ENCODE data around the gene STX10. TPM values are rescaled to one million over a fixed set of nuclear protein-coding genes. Genes with fewer than 3 reads are reported as not detected.
A peak's percentile ranks its signal among the peaks of the same experiment; 100 is the strongest.

The STX10 gene
- total and polyA plus RNA-seq, 2 donors (not counting 3 experiments of a cell fraction or from before 2014, with no cell fraction given) = 63.1 to 91.6 TPM

DNA sequence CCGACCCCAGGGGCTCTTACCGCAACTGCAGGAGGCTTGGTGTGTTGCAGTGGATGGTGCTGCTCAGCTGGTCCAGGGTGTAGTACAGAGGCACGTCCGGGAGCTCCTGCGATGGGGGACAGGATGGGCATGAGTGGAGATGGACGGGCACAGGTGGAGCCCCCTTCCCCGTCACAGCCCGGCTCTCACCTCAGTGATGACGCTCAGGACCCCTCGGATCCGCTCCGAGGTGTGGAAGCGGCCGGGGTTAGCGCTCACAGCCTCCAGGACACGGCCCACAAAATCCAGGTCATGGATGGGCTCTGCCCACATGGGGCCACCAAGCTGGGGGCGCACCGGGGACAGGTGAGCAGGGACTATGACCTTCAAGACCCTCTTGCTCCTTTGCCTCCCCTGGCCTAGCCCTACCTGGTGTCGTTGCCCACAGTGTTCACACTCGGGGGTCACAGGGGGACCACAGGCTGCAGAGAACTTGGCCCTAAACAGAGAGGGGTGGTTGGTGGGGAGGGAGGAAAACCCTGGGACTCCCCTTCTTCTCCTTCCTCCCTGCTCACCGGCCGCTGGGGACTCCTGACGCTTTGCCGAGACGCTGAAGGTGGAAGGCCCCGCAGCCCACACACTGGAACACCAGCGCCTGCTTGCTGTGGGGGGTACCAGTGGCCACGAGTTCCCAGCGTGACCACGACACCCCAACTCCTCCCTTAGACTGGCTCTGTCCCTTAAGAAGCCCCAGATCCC, 40.6 kb downstream of the STX10 start:
- Histone ChIP-seq H3K27ac (ENCODE audit: insufficient read depth, low read depth, low read length) (no peak overlapping the region), H2AFZ (ENCODE audit: low read depth, low read length) (no peak overlapping the region), H3K79me2 (ENCODE audit: control insufficient read depth, insufficient read depth, low read length) (no peaks in the 10 kb centered on the region), H3K4me3 (replicated peaks in 1 of 3; ENCODE audit: insufficient read depth in 1 of 3, low read depth in 1 of 3, low read length in 3 of 3) (no peak overlapping the region), H3K27me3 (ENCODE audit: control insufficient read depth in 2 of 2, insufficient read depth in 2 of 2, low read length in 2 of 2) (no peaks in the 10 kb centered on the region), H3K9me3 (replicated peaks; ENCODE audit: control insufficient read depth, insufficient read depth, low read length) (no peaks in the 10 kb centered on the region), H3K9me1 (replicated peaks; ENCODE audit: control insufficient read depth, extremely low read depth, insufficient read depth, low read length) (no peaks in the 10 kb centered on the region), H3K9ac (replicated peaks; ENCODE audit: extremely low read depth, insufficient read depth, low read length) (no peak overlapping the region), H4K20me1 (replicated peaks; ENCODE audit: control insufficient read depth, extremely low read depth, insufficient read depth, low read length) (no peaks in the 10 kb centered on the region), H3K4me1 (ENCODE audit: control insufficient read depth, extremely low read depth, insufficient read depth, low read length) (peaks cover 7% of the 10 kb centered on the region), H3K36me3 (ENCODE audit: control insufficient read depth in 2 of 2, extremely low read depth in 1 of 2, insufficient read depth in 2 of 2, low read length in 2 of 2) (peaks cover 0 to 19% of the 10 kb centered on the region in 2 experiments), H3K4me2 (ENCODE audit: insufficient read depth, low read length) (no peak overlapping the region)
- BruUV-seq (replicated peaks) = no TSS peak
- TF ChIP-seq MYC (IDR thresholded peaks at IDR 0.05; ENCODE audit: low read depth, low read length) (no peak), POLR2A (IDR thresholded peaks at IDR 0.05; ENCODE audit: low read depth, low read length) (no peak), POLR2AphosphoS5 (IDR thresholded peaks at IDR 0.05; ENCODE audit: insufficient read depth, low read depth, low read length) (no peak), EZH2 (IDR thresholded peaks at IDR 0.05; ENCODE audit: borderline replicate concordance, low read depth, low read length, severe bottlenecking) (no peak)
- DNase-seq (ENCODE audit: low read depth, low spot score) = no peak
- POLR2A ChIA-PET = interaction anchor here (0.6 kb wide), 1 partner anchor 90 kb away, joined by 3 read pairs; no protein-coding TSS in a partner anchor
- intact Hi-C loops (cut with micrococcal nuclease) = no loop called here
- dilution Hi-C loops (cut with MboI; ENCODE audit: extremely low pct_ligation_motif_present, low sequenced_read_pairs) = no loop called here
- no peak for FAIRE-seq
- CTCF ChIA-PET = interaction anchor here (0.6 to 1.5 kb wide), 2 partner anchors 21 to 144 kb away, joined by 3 read pairs; no protein-coding TSS in a partner anchor

DNA sequence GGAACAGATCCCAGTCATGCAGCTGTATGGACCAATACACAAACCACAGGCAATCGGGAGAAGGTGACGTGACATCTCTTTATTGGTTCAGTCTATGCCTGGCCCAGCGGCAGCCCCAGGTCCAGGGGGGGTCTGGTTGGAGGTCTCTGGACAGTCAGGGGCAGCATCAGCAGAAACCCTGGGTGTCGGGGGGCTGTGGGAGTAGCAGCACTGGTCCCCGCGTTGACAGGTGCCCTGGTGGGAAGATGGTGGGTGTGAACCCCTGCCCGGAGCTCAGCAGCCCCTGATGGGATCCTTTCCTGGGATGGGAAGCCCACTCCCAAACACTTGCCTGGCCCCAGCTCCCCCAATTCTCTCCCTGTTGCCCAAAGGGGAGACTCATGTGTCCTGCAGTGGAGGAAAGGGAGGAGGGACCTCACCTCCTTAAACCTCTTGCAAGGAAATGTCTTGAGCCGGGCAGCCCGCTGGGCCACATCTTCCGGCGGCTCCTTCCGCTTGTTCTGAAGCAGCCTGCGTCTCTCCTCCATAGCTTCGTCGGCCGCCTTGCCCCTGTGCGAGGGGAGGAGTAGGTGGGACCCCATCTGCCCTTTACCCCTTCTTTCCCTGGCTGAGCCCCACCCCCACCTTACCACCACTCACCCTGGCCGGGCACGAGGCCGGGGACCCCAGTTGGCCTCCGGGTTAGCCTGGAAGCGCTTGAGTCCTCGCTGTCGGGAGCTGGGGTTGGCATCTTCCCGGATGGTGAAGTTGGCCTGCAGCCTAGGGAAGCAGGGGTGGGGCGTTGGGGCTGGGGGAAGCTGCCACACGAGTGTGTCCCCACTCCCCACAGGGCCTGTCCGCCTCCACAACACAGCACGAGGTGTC, 45.1 kb downstream of the STX10 start:
- Histone ChIP-seq H3K79me2 (ENCODE audit: control insufficient read depth, insufficient read depth, low read length) (peaks cover 24% of the 10 kb centered on the region), H3K27me3 (ENCODE audit: control insufficient read depth in 2 of 2, insufficient read depth in 2 of 2, low read length in 2 of 2) (no peaks in the 10 kb centered on the region), H3K36me3 (ENCODE audit: control insufficient read depth in 2 of 2, extremely low read depth in 1 of 2, insufficient read depth in 2 of 2, low read length in 2 of 2) (peaks cover under 1 to 12% of the 10 kb centered on the region in 2 experiments), H3K9ac (replicated peaks; ENCODE audit: extremely low read depth, insufficient read depth, low read length) (peak overlapping the region; percentile 28), H3K4me3 (replicated peaks in 1 of 3; ENCODE audit: insufficient read depth in 1 of 3, low read depth in 1 of 3, low read length in 3 of 3) (no peak overlapping the region), H2AFZ (ENCODE audit: low read depth, low read length) (no peak overlapping the region), H3K9me3 (replicated peaks; ENCODE audit: control insufficient read depth, insufficient read depth, low read length) (no peaks in the 10 kb centered on the region), H3K9me1 (replicated peaks; ENCODE audit: control insufficient read depth, extremely low read depth, insufficient read depth, low read length) (no peaks in the 10 kb centered on the region), H3K4me1 (ENCODE audit: control insufficient read depth, extremely low read depth, insufficient read depth, low read length) (peaks cover 34% of the 10 kb centered on the region), H4K20me1 (replicated peaks; ENCODE audit: control insufficient read depth, extremely low read depth, insufficient read depth, low read length) (no peaks in the 10 kb centered on the region), H3K4me2 (ENCODE audit: insufficient read depth, low read length) (peak overlapping the region; percentile 34), H3K27ac (ENCODE audit: insufficient read depth, low read depth, low read length) (peak overlapping the region; percentile 60)
- TF ChIP-seq MYC (IDR thresholded peaks at IDR 0.05; ENCODE audit: low read depth, low read length) (no peak), GATA2 (IDR thresholded peaks at IDR 0.05; ENCODE audit: insufficient read depth, insufficient read length, low read depth, low read length) (no peak), FOS (IDR thresholded peaks at IDR 0.05; ENCODE audit: borderline replicate concordance, insufficient read depth, low read length) (no peak), POLR2AphosphoS5 (IDR thresholded peaks at IDR 0.05; ENCODE audit: insufficient read depth, low read depth, low read length) (no peak)
- TF ChIP-seq, protein P1, sequence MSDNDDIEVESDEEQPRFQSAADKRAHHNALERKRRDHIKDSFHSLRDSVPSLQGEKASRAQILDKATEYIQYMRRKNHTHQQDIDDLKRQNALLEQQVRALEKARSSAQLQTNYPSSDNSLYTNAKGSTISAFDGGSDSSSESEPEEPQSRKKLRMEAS (IDR thresholded peaks at IDR 0.05; ENCODE audit: insufficient read depth, insufficient read length) = no peak
- TF ChIP-seq, protein P2, sequence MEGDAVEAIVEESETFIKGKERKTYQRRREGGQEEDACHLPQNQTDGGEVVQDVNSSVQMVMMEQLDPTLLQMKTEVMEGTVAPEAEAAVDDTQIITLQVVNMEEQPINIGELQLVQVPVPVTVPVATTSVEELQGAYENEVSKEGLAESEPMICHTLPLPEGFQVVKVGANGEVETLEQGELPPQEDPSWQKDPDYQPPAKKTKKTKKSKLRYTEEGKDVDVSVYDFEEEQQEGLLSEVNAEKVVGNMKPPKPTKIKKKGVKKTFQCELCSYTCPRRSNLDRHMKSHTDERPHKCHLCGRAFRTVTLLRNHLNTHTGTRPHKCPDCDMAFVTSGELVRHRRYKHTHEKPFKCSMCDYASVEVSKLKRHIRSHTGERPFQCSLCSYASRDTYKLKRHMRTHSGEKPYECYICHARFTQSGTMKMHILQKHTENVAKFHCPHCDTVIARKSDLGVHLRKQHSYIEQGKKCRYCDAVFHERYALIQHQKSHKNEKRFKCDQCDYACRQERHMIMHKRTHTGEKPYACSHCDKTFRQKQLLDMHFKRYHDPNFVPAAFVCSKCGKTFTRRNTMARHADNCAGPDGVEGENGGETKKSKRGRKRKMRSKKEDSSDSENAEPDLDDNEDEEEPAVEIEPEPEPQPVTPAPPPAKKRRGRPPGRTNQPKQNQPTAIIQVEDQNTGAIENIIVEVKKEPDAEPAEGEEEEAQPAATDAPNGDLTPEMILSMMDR (IDR thresholded peaks at IDR 0.05; ENCODE audit: extremely low read depth in 1 of 2, insufficient read depth in 1 of 2, low read depth in 1 of 2, low read length in 2 of 2) = no peak
- dilution Hi-C loops (cut with MboI; ENCODE audit: extremely low pct_ligation_motif_present, low sequenced_read_pairs) = no loop called here
- no peak for DNase-seq (ENCODE audit: low read depth, low spot score)
- peak; percentile 63 for FAIRE-seq
- CTCF ChIA-PET = interaction anchor here (0.8 to 3.6 kb wide), 9 partner anchors 9 to 140 kb away, joined by 3 to 24 read pairs (median 6); partner anchors contain the start of genes NACC1 and TRMT1
- BruUV-seq (replicated peaks) = no TSS peak
- intact Hi-C loops (cut with micrococcal nuclease) = loop anchor here (5.0 kb wide), 2 partner anchors 142 to 902 kb away; partner anchors contain the start of gene RFX1
- POLR2A ChIA-PET = interaction anchor here (3.2 kb wide), 1 partner anchor 11 kb away, joined by 6 read pairs; no protein-coding TSS in a partner anchor

All from endothelial cell of umbilical vein (primary cell).